IMR-90 (cell line): ENCODE results near the gene DSG3.

Source experiments
- CEBPB ChIP-seq: IDR thresholded peaks from 2 replicates; pipeline ENCODE4 v1.6.1; 2012; ENCODE audit warnings: low read depth, low read length, improper control_type of control experiment
- CHD1 ChIP-seq: IDR thresholded peaks from 2 replicates; pipeline ENCODE4 v1.6.1; 2012; ENCODE audit warnings: low read depth, low read length, improper control_type of control experiment
- CTCF ChIP-seq: conservative IDR thresholded peaks from 2 replicates; pipeline ENCODE4 v1.5.1; 2012; ENCODE audit warnings: mild to moderate bottlenecking, low read depth, low read length, improper control_type of control experiment
- MAZ ChIP-seq: IDR thresholded peaks from 2 replicates; pipeline ENCODE4 v1.6.1; 2012; ENCODE audit warnings: low read depth, mild to moderate bottlenecking, low read length, improper control_type of control experiment, moderate library complexity, borderline replicate concordance
- POLR2A ChIP-seq: IDR thresholded peaks from 2 replicates; pipeline ENCODE4 v1.6.1; 2012; ENCODE audit warnings: mild to moderate bottlenecking, low read depth, low read length
- RCOR1 ChIP-seq: IDR thresholded peaks from 2 replicates; pipeline ENCODE4 v1.6.1; 2012; ENCODE audit warnings: mild to moderate bottlenecking, low read length, improper control_type of control experiment; ENCODE audit not compliant: insufficient replicate concordance
- SMC3 ChIP-seq: fragments of 150-350 bp; IDR thresholded peaks from 2 replicates; pipeline ENCODE4 v1.6.1; 2016; ENCODE audit warnings: low read depth, mild to moderate bottlenecking, antibody characterized with exemption, low read length, moderate library complexity
- USF2 ChIP-seq: fragments of 150-350 bp; IDR thresholded peaks from 2 replicates; pipeline ENCODE4 v1.6.1; 2017; ENCODE audit warnings: mild to moderate bottlenecking, antibody characterized with exemption, low read length, low read depth

GRCh38 chr18:31513189-31513935 lies 65.8 kb downstream of the DSG3 start:
- no peak for TF ChIP-seq CTCF
- no peak for TF ChIP-seq POLR2A
- TF ChIP-seq USF2: no peak
- TF ChIP-seq CHD1: no peak
- no peak for TF ChIP-seq SMC3
- TF ChIP-seq CEBPB: no peak
- no peak for TF ChIP-seq RCOR1
- TF ChIP-seq MAZ: no peak
